Activated T-cell treated with anti-CD3 and anti-CD28 coated beads, Interleukin-2, amount 50 U/mL, for 24 hours (primary cell): ENCODE measurements around the gene PIP4K2C.
"Not testable (repeated sequence)": the region's sequence is repeated elsewhere in the genome, so short reads cannot be mapped to it uniquely, and the experiment has no call there.

Experiments
- DNase-seq: peaks from one replicate; pipeline ENCODE4 v3.0.0-alpha.2; 2020
- H3K27ac Mint-ChIP-seq: 2 replicates; pipeline ENCODE4 v1.8.0; 2020; ENCODE audit warnings: mild to moderate bottlenecking, mixed read lengths
- H3K27me3 Mint-ChIP-seq: 2 replicates; pipeline ENCODE4 v1.8.0; 2020; ENCODE audit warnings: mixed read lengths
- H3K36me3 Mint-ChIP-seq: 2 replicates; pipeline ENCODE4 v1.8.0; 2020; ENCODE audit warnings: low read depth, mixed read lengths
- H3K4me1 Mint-ChIP-seq: 2 replicates; pipeline ENCODE4 v1.8.0; 2020; ENCODE audit warnings: low read depth, mixed read lengths
- H3K4me3 Mint-ChIP-seq: 2 replicates; pipeline ENCODE4 v1.8.0; 2020; ENCODE audit warnings: mild to moderate bottlenecking, moderate library complexity, mixed read lengths
- H3K9me3 Mint-ChIP-seq: 2 replicates; pipeline ENCODE4 v1.8.0; 2020; ENCODE audit warnings: mixed read lengths

The PIP4K2C gene

GRCh38 chr12:57551637-57552305 lies 39.2 kb upstream of the PIP4K2C start:
- H3K27me3 Mint-ChIP-seq, result peaks cover 7% of the 10 kb centered on the region

GRCh38 chr12:57552306-57552651 lies 38.7 kb upstream of the PIP4K2C start:
- no peak overlapping the region for H3K4me3 Mint-ChIP-seq
- peaks cover 7% of the 10 kb centered on the region for H3K27me3 Mint-ChIP-seq
- no peak overlapping the region for H3K27ac Mint-ChIP-seq
- H3K4me1 Mint-ChIP-seq, result peaks cover 19% of the 10 kb centered on the region
- no peaks in the 10 kb centered on the region for H3K36me3 Mint-ChIP-seq
- no peak for DNase-seq
- no peaks in the 10 kb centered on the region for H3K9me3 Mint-ChIP-seq

More at GRCh38 chr12:57551637-57552305, 39.2 kb upstream of the PIP4K2C start:
- no peak overlapping the region for H3K4me3 Mint-ChIP-seq
- no peaks in the 10 kb centered on the region for H3K9me3 Mint-ChIP-seq
- peaks cover 2% of the 10 kb centered on the region for H3K36me3 Mint-ChIP-seq
- peaks cover 21% of the 10 kb centered on the region for H3K4me1 Mint-ChIP-seq
- no peak overlapping the region for H3K27ac Mint-ChIP-seq
- no peak for DNase-seq

- H3K4me1 Mint-ChIP-seq, result peaks cover 14% of the 10 kb centered on the region
- H3K27me3 Mint-ChIP-seq, result peaks cover 7% of the 10 kb centered on the region
- H3K9me3 Mint-ChIP-seq, result no peaks in the 10 kb centered on the region
- H3K27ac Mint-ChIP-seq, result no peak overlapping the region
- no peak for DNase-seq
- H3K36me3 Mint-ChIP-seq, result no peaks in the 10 kb centered on the region
- H3K4me3 Mint-ChIP-seq, result no peak overlapping the region
Observed at GRCh38 chr12:57552835-57553313, 38.1 kb upstream of the PIP4K2C start.

- H3K9me3 Mint-ChIP-seq, result no peaks in the 10 kb centered on the region
- H3K27ac Mint-ChIP-seq, result no peak overlapping the region
Observed at GRCh38 chr12:57553343-57554202, 37.4 kb upstream of the PIP4K2C start.

GRCh38 chr12:57554453-57554852 lies 36.5 kb upstream of the PIP4K2C start:
- DNase-seq, result no peak
- H3K9me3 Mint-ChIP-seq, result no peaks in the 10 kb centered on the region
- peaks cover 5% of the 10 kb centered on the region for H3K27me3 Mint-ChIP-seq
- H3K36me3 Mint-ChIP-seq, result no peaks in the 10 kb centered on the region
- no peak overlapping the region for H3K4me3 Mint-ChIP-seq
- H3K4me1 Mint-ChIP-seq, result peaks cover 9% of the 10 kb centered on the region
- no peak overlapping the region for H3K27ac Mint-ChIP-seq

More at GRCh38 chr12:57553343-57554202, 37.4 kb upstream of the PIP4K2C start:
- peaks cover 7% of the 10 kb centered on the region for H3K27me3 Mint-ChIP-seq
- H3K4me1 Mint-ChIP-seq, result peaks cover 13% of the 10 kb centered on the region
- H3K4me3 Mint-ChIP-seq, result no peak overlapping the region
- DNase-seq, result no peak
- no peaks in the 10 kb centered on the region for H3K36me3 Mint-ChIP-seq

GRCh38 chr12:57554897-57555296 lies 36.1 kb upstream of the PIP4K2C start:
- H3K36me3 Mint-ChIP-seq, result no peaks in the 10 kb centered on the region

GRCh38 chr12:57558864-57559263 lies 32.1 kb upstream of the PIP4K2C start:
- Mint-ChIP-seq H3K36me3 (no peaks in the 10 kb centered on the region), H3K27ac (no peak overlapping the region), H3K4me3 (no peak overlapping the region), H3K9me3 (no peaks in the 10 kb centered on the region), H3K27me3 (no peaks in the 10 kb centered on the region), H3K4me1 (no peaks in the 10 kb centered on the region)
- DNase-seq, result no peak

More at GRCh38 chr12:57554897-57555296, 36.1 kb upstream of the PIP4K2C start:
- Mint-ChIP-seq H3K27ac (no peak overlapping the region), H3K9me3 (no peaks in the 10 kb centered on the region), H3K4me3 (no peak overlapping the region), H3K27me3 (peaks cover 5% of the 10 kb centered on the region), H3K4me1 (peaks cover 8% of the 10 kb centered on the region)
- no peak for DNase-seq

GRCh38 chr12:57560516-57560915 lies 30.5 kb upstream of the PIP4K2C start:
- H3K4me1 Mint-ChIP-seq, result no peaks in the 10 kb centered on the region
- no peaks in the 10 kb centered on the region for H3K36me3 Mint-ChIP-seq
- no peak overlapping the region for H3K27ac Mint-ChIP-seq
- no peaks in the 10 kb centered on the region for H3K9me3 Mint-ChIP-seq
- H3K4me3 Mint-ChIP-seq, result no peak overlapping the region
- H3K27me3 Mint-ChIP-seq, result no peaks in the 10 kb centered on the region
- no peak for DNase-seq

GRCh38 chr12:57561117-57561516 lies 29.9 kb upstream of the PIP4K2C start:
- not testable (repeated sequence) for H3K27ac Mint-ChIP-seq, H3K9me3 Mint-ChIP-seq, H3K4me3 Mint-ChIP-seq, H3K4me1 Mint-ChIP-seq, DNase-seq, H3K36me3 Mint-ChIP-seq, H3K27me3 Mint-ChIP-seq

- H3K27ac Mint-ChIP-seq, result no peak overlapping the region
- no peaks in the 10 kb centered on the region for H3K4me1 Mint-ChIP-seq
- DNase-seq, result no peak
- no peak overlapping the region for H3K4me3 Mint-ChIP-seq
- no peaks in the 10 kb centered on the region for H3K27me3 Mint-ChIP-seq
- H3K9me3 Mint-ChIP-seq, result no peaks in the 10 kb centered on the region
- H3K36me3 Mint-ChIP-seq, result no peaks in the 10 kb centered on the region
Observed at GRCh38 chr12:57563358-57563757, 27.6 kb upstream of the PIP4K2C start.

GRCh38 chr12:57564178-57564740 lies 26.7 kb upstream of the PIP4K2C start:
- no peaks in the 10 kb centered on the region for H3K4me1 Mint-ChIP-seq
- no peaks in the 10 kb centered on the region for H3K9me3 Mint-ChIP-seq
- H3K27me3 Mint-ChIP-seq, result no peaks in the 10 kb centered on the region
- DNase-seq, result no peak
- no peak overlapping the region for H3K27ac Mint-ChIP-seq
- no peak overlapping the region for H3K4me3 Mint-ChIP-seq
- no peaks in the 10 kb centered on the region for H3K36me3 Mint-ChIP-seq

GRCh38 chr12:57568838-57569237 lies 22.2 kb upstream of the PIP4K2C start:
- no peaks in the 10 kb centered on the region for H3K9me3 Mint-ChIP-seq
- DNase-seq, result no peak
- H3K4me1 Mint-ChIP-seq, result no peaks in the 10 kb centered on the region
- no peak overlapping the region for H3K4me3 Mint-ChIP-seq
- H3K27me3 Mint-ChIP-seq, result no peaks in the 10 kb centered on the region
- no peak overlapping the region for H3K27ac Mint-ChIP-seq
- no peaks in the 10 kb centered on the region for H3K36me3 Mint-ChIP-seq

GRCh38 chr12:57569858-57570257 lies 21.1 kb upstream of the PIP4K2C start:
- H3K27ac Mint-ChIP-seq, result no peak overlapping the region
- no peak for DNase-seq
- H3K36me3 Mint-ChIP-seq, result no peaks in the 10 kb centered on the region
- no peak overlapping the region for H3K4me3 Mint-ChIP-seq
- no peaks in the 10 kb centered on the region for H3K9me3 Mint-ChIP-seq
- no peaks in the 10 kb centered on the region for H3K27me3 Mint-ChIP-seq
- no peaks in the 10 kb centered on the region for H3K4me1 Mint-ChIP-seq

- H3K36me3 Mint-ChIP-seq, H3K27ac Mint-ChIP-seq, DNase-seq, H3K4me3 Mint-ChIP-seq, H3K4me1 Mint-ChIP-seq, H3K9me3 Mint-ChIP-seq, H3K27me3 Mint-ChIP-seq: not testable (repeated sequence)
Observed at GRCh38 chr12:57570438-57570837, 20.6 kb upstream of the PIP4K2C start.
